ENCODE results near the gene DOCK11. TPM values are rescaled to one million over a fixed set of nuclear protein-coding genes. Genes with fewer than 3 reads are reported as not detected.

The DOCK11 gene
- total RNA-seq, 1 donor from 2014 or later, result 5.8 TPM

DNA sequence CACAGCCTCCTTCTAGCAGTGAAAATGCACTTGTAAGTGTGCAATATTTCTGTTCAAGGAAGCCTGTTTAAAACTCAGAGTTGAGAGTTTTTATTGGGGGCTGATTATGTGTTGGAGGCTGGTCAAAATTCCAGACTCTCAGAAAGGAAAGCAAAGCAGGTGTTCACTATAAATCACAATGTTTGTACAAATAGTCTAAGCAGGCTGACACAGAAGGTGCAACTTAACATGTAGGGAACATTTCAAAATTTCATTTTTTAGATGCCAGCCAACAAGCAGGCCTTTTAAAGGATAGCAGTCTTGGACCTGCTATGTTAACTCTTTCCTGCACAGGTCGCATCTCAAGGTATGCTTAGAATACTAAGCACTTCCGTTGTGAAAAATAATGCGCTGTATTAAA lies 119.5 kb downstream of the DOCK11 start:
- TF ChIP-seq, protein P1, sequence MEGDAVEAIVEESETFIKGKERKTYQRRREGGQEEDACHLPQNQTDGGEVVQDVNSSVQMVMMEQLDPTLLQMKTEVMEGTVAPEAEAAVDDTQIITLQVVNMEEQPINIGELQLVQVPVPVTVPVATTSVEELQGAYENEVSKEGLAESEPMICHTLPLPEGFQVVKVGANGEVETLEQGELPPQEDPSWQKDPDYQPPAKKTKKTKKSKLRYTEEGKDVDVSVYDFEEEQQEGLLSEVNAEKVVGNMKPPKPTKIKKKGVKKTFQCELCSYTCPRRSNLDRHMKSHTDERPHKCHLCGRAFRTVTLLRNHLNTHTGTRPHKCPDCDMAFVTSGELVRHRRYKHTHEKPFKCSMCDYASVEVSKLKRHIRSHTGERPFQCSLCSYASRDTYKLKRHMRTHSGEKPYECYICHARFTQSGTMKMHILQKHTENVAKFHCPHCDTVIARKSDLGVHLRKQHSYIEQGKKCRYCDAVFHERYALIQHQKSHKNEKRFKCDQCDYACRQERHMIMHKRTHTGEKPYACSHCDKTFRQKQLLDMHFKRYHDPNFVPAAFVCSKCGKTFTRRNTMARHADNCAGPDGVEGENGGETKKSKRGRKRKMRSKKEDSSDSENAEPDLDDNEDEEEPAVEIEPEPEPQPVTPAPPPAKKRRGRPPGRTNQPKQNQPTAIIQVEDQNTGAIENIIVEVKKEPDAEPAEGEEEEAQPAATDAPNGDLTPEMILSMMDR (IDR thresholded peaks at IDR 0.05; ENCODE audit: unreplicated experiment), result no peak
- peaks cover 3% of the 10 kb centered on the region for H3K36me3 Mint-ChIP-seq (ENCODE audit: insufficient read depth)
- peaks cover 13% of the 10 kb centered on the region for H3K4me1 Mint-ChIP-seq (ENCODE audit: low read depth)
- DNase-seq (ENCODE audit: low spot score, unreplicated experiment), result no peak
- no peak overlapping the region for H3K4me3 Mint-ChIP-seq (ENCODE audit: low read depth)
- H3K9me3 Mint-ChIP-seq (ENCODE audit: low read depth), result peaks cover 7% of the 10 kb centered on the region
- no peaks in the 10 kb centered on the region for H3K27me3 Mint-ChIP-seq
- H3K27ac Mint-ChIP-seq, result no peak overlapping the region

DNA sequence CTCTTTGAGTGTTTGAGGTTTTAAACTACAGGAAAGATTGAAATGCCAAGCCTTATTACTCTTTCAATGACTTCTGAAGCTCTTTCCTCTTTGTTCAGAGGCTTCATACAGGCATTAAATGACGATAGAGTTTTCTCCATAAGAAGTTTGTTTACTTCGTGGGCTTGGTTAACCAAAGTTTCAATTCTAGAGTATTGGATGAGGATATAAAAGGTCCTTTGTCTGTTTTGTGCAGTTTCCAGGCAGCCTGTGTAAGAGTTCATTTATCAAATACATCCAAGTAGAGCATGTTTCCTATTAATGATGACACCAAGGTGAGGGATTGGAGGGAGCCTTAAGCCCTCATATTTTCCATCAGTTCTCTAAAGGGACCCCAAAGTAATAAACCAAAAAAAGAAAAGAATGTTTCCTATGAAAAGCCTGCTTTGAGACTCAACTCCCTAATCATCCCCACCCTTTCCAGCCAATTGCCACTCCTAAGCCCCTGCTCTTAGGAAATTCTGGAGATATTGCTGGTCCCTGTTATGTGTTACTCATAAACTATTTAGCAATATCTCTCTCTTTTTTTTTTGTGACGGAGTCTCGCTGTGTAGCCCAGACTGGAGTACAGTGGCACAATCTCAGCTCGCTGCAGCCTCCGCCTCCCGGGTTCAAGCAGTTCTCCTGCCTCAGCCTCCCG lies 125.6 kb downstream of the DOCK11 start:
- Mint-ChIP-seq H3K4me3 (ENCODE audit: low read depth) (no peak overlapping the region), H3K27ac (no peak overlapping the region), H3K4me1 (ENCODE audit: low read depth) (peaks cover 4% of the 10 kb centered on the region), H3K9me3 (ENCODE audit: low read depth) (peaks cover 8% of the 10 kb centered on the region), H3K36me3 (ENCODE audit: insufficient read depth) (no peaks in the 10 kb centered on the region), H3K27me3 (no peaks in the 10 kb centered on the region)
- TF ChIP-seq, protein P1 (IDR thresholded peaks at IDR 0.05; ENCODE audit: unreplicated experiment), result no peak
- no peak for DNase-seq (ENCODE audit: low spot score, unreplicated experiment)

DNA sequence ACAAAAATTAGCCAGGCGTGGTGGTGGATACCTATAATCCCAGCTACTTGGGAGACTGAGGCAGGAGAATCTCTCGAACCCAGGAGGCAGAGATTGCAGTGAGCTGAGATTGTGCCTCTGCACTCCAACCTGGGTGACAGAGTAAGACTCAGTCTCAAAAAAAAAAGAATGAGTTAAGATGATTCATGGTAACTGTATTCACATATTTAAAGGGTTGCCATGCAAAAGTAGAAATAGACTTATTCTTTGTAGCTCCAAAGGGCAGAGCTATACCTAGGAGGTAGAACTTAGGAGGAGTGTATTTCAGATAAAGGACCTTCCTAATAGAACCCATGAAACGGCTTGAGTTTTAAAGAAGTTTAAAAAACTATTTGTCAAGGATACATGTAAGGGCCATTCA lies 127.4 kb downstream of the DOCK11 start:
- H3K4me1 Mint-ChIP-seq (ENCODE audit: low read depth), result no peaks in the 10 kb centered on the region
- no peak overlapping the region for H3K27ac Mint-ChIP-seq
- H3K36me3 Mint-ChIP-seq (ENCODE audit: insufficient read depth), result no peaks in the 10 kb centered on the region
- H3K4me3 Mint-ChIP-seq (ENCODE audit: low read depth), result no peak overlapping the region
- DNase-seq (ENCODE audit: low spot score, unreplicated experiment), result no peak
- H3K9me3 Mint-ChIP-seq (ENCODE audit: low read depth), result peaks cover 11% of the 10 kb centered on the region
- no peaks in the 10 kb centered on the region for H3K27me3 Mint-ChIP-seq
- TF ChIP-seq, protein P1 (IDR thresholded peaks at IDR 0.05; ENCODE audit: unreplicated experiment), result no peak

DNA sequence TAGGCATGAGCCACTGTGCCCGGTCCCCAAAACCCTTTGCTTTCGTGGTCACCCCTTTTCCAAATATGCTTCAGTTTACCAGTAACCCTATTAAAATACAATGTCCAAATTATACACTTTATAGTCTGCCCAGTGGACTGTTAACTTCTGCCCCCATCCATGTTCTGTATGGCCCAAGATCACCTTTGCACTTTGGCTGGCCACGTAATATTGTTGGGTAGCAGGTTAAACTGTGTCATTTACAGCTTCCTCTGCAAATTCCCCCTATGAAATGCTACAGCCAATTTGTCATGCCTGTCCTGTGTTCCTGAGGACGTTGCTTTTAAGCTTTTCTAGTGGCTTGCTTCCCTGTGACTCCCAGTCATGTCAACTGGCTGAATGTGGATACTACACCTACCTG lies 130.7 kb downstream of the DOCK11 start:
- Mint-ChIP-seq H3K36me3 (ENCODE audit: insufficient read depth) (no peaks in the 10 kb centered on the region), H3K27me3 (no peaks in the 10 kb centered on the region), H3K9me3 (ENCODE audit: low read depth) (peaks cover 11% of the 10 kb centered on the region), H3K27ac (no peak overlapping the region), H3K4me3 (ENCODE audit: low read depth) (no peak overlapping the region), H3K4me1 (ENCODE audit: low read depth) (no peaks in the 10 kb centered on the region)
- TF ChIP-seq, protein P1 (IDR thresholded peaks at IDR 0.05; ENCODE audit: unreplicated experiment), result no peak
- no peak for DNase-seq (ENCODE audit: low spot score, unreplicated experiment)

DNA sequence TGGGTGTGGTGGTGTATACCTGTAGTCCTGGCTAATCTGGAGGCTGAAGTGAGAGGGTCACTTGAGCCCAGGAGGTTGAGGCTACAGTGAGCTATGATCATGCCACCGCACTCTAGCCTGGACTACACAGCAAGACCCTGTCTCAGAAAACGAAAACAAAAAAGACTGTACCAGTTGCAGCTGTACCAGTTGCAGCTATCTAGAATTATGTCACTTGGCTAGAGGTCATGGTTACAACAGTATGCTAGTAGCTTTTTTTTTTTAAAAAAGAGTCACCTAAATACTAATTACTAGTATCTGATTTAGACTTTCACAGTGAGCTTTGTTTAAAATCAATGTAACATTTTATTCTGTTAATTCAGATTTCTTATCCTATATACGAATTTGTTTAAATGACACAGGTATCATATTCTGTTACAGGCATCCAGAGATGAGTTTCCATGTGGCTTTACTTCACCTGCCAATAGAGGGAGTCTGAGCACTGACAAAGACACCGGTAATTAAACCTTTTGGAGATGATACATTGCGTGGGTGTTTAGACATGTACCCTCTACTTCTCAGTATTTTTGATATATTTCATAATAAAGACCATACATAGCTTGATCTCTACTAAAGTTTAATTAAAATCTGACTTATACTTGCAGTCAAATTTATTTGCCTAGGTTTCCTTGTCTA lies 131.6 kb downstream of the DOCK11 start:
- peaks cover 2% of the 10 kb centered on the region for H3K36me3 Mint-ChIP-seq (ENCODE audit: insufficient read depth)
- no peak overlapping the region for H3K4me3 Mint-ChIP-seq (ENCODE audit: low read depth)
- H3K27me3 Mint-ChIP-seq, result no peaks in the 10 kb centered on the region
- peaks cover 11% of the 10 kb centered on the region for H3K9me3 Mint-ChIP-seq (ENCODE audit: low read depth)
- DNase-seq (ENCODE audit: low spot score, unreplicated experiment), result no peak
- H3K27ac Mint-ChIP-seq, result no peak overlapping the region
- TF ChIP-seq, protein P1 (IDR thresholded peaks at IDR 0.05; ENCODE audit: unreplicated experiment), result peak; percentile 50
- no peaks in the 10 kb centered on the region for H3K4me1 Mint-ChIP-seq (ENCODE audit: low read depth)

Data from progenitor cell of endocrine pancreas (in vitro differentiated cells).